Right atrium auricular region (tissue), 2 donors: ENCODE data around the gene ERBB4. TPM values are rescaled to one million over a fixed set of nuclear protein-coding genes. Genes with fewer than 3 reads are reported as not detected.
"Not testable (repeated sequence)": the region's sequence is repeated elsewhere in the genome, so short reads cannot be mapped to it uniquely, and the experiment has no call there.

Experiments used
- DNase-seq: peaks from one replicate; pipeline ENCODE4 v3.0.0-alpha.2; 2019; ENCODE audit warnings: low spot score
- H3K27ac ChIP-seq, 2 donors: fragments of 200-600 bp; sonication (generic); 1 replicate in 1 of 2; 2 replicates in 1 of 2; pipeline ENCODE4 v1.5.1; 2016 to 2019
- H3K27me3 ChIP-seq, 2 donors: fragments of 200-600 bp; sonication (generic); one replicate each; pipeline versions ENCODE4 v1.5.1 to v1.6.0; 2017 to 2019
- H3K36me3 ChIP-seq: fragments of 200-600 bp; sonication (generic); one replicate; pipeline ENCODE4 v1.5.1; 2016
- H3K4me1 ChIP-seq, 2 donors: fragments of 200-600 bp; sonication (generic); one replicate each; pipeline versions ENCODE4 v1.5.1 to v1.6.0; 2017 to 2019
- H3K4me3 ChIP-seq, 2 donors: fragments of 200-600 bp; sonication (generic); 1 replicate in 1 of 2; 2 replicates in 1 of 2; pipeline ENCODE4 v1.5.1; 2017 to 2019; ENCODE audit warnings: mild to moderate bottlenecking in 1 of 2, moderate library complexity in 1 of 2
- H3K9me3 ChIP-seq, 2 donors: fragments of 200-600 bp; sonication (generic); one replicate each; pipeline ENCODE4 v1.5.1; 2019
- total RNA-seq, 2 donors: library from RNA; depleted of rRNA; stranded (reverse); fragments of >200 nt; gene quantifications; one replicate each; pipeline ENCODE4 v1.1.0, GENCODE V29; 2016
- TF ChIP-seq, protein P1 (sequence below), 2 donors: fragments of 200-600 bp; sonication (generic); IDR thresholded peaks; one replicate each; pipeline ENCODE4 v1.5.1; 2019; ENCODE audit warnings: antibody characterized with exemption in 2 of 2

Gene ERBB4
- total RNA-seq, 2 donors from 2014 or later = 12.4 to 22.4 TPM

DNA sequence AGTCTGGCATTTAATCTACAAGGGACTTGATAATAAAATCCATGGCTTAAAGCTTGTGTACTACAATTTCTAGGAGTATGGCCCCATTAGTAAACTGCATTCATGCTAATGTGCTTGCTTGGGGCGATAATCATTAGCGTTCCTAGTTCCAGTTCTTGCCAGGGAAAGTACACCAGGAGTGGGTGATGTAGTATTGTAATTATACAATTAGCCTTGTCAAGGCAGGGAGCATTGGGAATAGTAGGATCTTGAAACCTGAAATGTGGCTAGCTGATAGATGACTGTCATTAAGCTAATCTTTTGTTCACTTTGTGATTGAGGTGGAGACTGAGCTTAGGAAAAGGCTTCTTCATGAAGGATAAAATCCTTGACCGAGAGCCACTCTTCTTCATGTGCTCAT is 993.0 kb downstream of the ERBB4 start:
- H3K9me3 ChIP-seq = no peaks in the 10 kb centered on the region
- TF ChIP-seq, protein P1, sequence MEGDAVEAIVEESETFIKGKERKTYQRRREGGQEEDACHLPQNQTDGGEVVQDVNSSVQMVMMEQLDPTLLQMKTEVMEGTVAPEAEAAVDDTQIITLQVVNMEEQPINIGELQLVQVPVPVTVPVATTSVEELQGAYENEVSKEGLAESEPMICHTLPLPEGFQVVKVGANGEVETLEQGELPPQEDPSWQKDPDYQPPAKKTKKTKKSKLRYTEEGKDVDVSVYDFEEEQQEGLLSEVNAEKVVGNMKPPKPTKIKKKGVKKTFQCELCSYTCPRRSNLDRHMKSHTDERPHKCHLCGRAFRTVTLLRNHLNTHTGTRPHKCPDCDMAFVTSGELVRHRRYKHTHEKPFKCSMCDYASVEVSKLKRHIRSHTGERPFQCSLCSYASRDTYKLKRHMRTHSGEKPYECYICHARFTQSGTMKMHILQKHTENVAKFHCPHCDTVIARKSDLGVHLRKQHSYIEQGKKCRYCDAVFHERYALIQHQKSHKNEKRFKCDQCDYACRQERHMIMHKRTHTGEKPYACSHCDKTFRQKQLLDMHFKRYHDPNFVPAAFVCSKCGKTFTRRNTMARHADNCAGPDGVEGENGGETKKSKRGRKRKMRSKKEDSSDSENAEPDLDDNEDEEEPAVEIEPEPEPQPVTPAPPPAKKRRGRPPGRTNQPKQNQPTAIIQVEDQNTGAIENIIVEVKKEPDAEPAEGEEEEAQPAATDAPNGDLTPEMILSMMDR (IDR thresholded peaks at IDR 0.05) = no peak

GRCh38 chr2:211534632-211535031 is 1004.0 kb downstream of the ERBB4 start:
- Histone ChIP-seq H3K27ac (no peak overlapping the region), H3K9me3 (peaks cover 0 to 10% of the 10 kb centered on the region in 2 donors), H3K36me3 (no peaks in the 10 kb centered on the region), H3K4me3 (no peak overlapping the region), H3K27me3 (no peaks in the 10 kb centered on the region), H3K4me1 (no peaks in the 10 kb centered on the region)
- TF ChIP-seq, protein P1 (IDR thresholded peaks at IDR 0.05) = no peak
- no peak for DNase-seq

More for the DNA sequence above, 993.0 kb downstream of the ERBB4 start:
- Histone ChIP-seq H3K4me3 (no peak overlapping the region), H3K4me1 (no peaks in the 10 kb centered on the region), H3K36me3 (no peaks in the 10 kb centered on the region), H3K27ac (no peak overlapping the region), H3K27me3 (no peaks in the 10 kb centered on the region)
- no peak for DNase-seq

- H3K4me1 ChIP-seq = not testable (repeated sequence)
Measured at GRCh38 chr2:211524248-211524647, 1014.4 kb downstream of the ERBB4 start.

DNA sequence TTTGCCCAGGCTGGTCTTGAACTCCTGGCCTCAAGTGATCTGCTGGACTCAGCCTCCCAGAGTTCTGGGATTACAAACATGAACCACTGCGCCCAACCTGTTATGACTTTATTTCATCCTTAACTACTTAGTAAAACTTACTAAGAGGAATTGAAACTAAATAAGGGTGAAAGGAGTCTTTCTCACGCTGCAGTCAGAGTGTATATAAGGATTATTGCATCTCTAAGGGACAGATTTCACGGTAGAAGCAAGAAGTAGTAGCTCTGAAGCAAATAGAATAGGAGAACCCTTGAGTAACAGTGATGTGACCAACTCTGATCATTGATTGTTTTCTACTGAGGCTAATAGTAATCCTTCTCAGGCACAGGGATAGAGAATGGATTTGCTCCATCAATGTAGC is 1022.1 kb downstream of the ERBB4 start:
- Histone ChIP-seq H3K27ac (no peak overlapping the region), H3K9me3 (no peaks in the 10 kb centered on the region), H3K4me1 (no peaks in the 10 kb centered on the region), H3K4me3 (no peak overlapping the region), H3K36me3 (no peaks in the 10 kb centered on the region), H3K27me3 (no peaks in the 10 kb centered on the region)
- TF ChIP-seq, protein P1 (IDR thresholded peaks at IDR 0.05) = no peak
- no peak for DNase-seq

More at GRCh38 chr2:211524248-211524647, 1014.4 kb downstream of the ERBB4 start:
- DNase-seq, H3K27me3 ChIP-seq, H3K27ac ChIP-seq, H3K36me3 ChIP-seq, H3K4me3 ChIP-seq, H3K9me3 ChIP-seq: not testable (repeated sequence)

DNA sequence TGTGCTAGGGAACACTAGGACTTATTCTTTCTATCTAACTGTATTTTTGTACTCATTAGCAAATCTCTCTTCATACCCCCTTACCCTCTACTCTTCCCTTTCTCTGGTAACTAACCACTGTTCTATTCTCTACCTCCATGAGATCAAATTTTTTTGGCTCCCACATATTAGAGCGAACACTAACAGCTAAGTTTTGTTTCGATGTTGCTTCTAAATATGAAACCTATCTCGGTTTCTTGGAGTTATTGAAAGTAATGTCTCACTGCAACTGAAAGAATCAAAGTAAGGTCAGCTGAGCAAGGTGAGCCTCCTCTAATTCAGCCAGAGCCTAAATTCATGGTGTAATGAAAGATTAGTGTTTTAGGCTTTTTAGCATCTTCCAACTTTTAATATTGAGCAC is 1024.6 kb downstream of the ERBB4 start:
- no peaks in the 10 kb centered on the region for H3K4me1 ChIP-seq
- H3K36me3 ChIP-seq = no peaks in the 10 kb centered on the region
- no peaks in the 10 kb centered on the region for H3K9me3 ChIP-seq
- TF ChIP-seq, protein P1 (IDR thresholded peaks at IDR 0.05) = no peak
- no peak overlapping the region for H3K4me3 ChIP-seq
- no peak for DNase-seq
- no peak overlapping the region for H3K27ac ChIP-seq
- H3K27me3 ChIP-seq = no peaks in the 10 kb centered on the region

- H3K27ac ChIP-seq = no peak overlapping the region
- TF ChIP-seq, protein P1 (IDR thresholded peaks at IDR 0.05) = no peak
- H3K27me3 ChIP-seq = no peaks in the 10 kb centered on the region
- no peaks in the 10 kb centered on the region for H3K36me3 ChIP-seq
- DNase-seq = no peak
- no peaks in the 10 kb centered on the region for H3K9me3 ChIP-seq
- no peaks in the 10 kb centered on the region for H3K4me1 ChIP-seq
- H3K4me3 ChIP-seq = no peak overlapping the region
Measured at GRCh38 chr2:211513446-211513845, 1025.2 kb downstream of the ERBB4 start.
